ENCODE measurements around the gene RCC1.
A peak's percentile ranks its signal among the peaks of the same experiment; 100 is the strongest.
"Not testable (repeated sequence)": the region's sequence is repeated elsewhere in the genome, so short reads cannot be mapped to it uniquely, and the experiment has no call there.

Gene RCC1

GRCh38 chr1:28505406-28506187, at the start of gene RCC1:
TSS of gene RCC1 (plus strand) at chr1:28506043. CDS start at chr1:28529867, 23,824 bp downstream.
- DNase-seq: peak; percentile 96

- peak; percentile 97 to 98 for DNase-seq
These were observed 49.8 kb upstream of the RCC1 start for GRCh38 chr1:28456078-28456477.

- no peak for DNase-seq
These were observed 48.2 kb upstream of the RCC1 start for GRCh38 chr1:28457678-28458077.

GRCh38 chr1:28458237-28459228, 47.3 kb upstream of the RCC1 start:
- DNase-seq: no peak

- no peak for DNase-seq
These were observed 39.5 kb upstream of the RCC1 start for GRCh38 chr1:28466226-28466778.

GRCh38 chr1:28470146-28470545, 35.7 kb upstream of the RCC1 start:
- DNase-seq: no peak

GRCh38 chr1:28479497-28479896, 26.3 kb upstream of the RCC1 start:
- not testable (repeated sequence) for DNase-seq

- DNase-seq: no peak
These were observed 25.5 kb upstream of the RCC1 start for GRCh38 chr1:28480308-28480707.

- no peak for DNase-seq
These were observed 23.7 kb upstream of the RCC1 start for GRCh38 chr1:28482138-28482537.

GRCh38 chr1:28482702-28483101, 23.1 kb upstream of the RCC1 start:
- DNase-seq: no peak

- DNase-seq: no peak
These were observed 11.1 kb upstream of the RCC1 start for GRCh38 chr1:28494737-28495136.

- DNase-seq: no peak
These were observed 6.3 kb upstream of the RCC1 start for GRCh38 chr1:28499553-28499952.

- DNase-seq: no peak
These were observed 3.9 kb upstream of the RCC1 start for GRCh38 chr1:28501925-28502324.

GRCh38 chr1:28503117-28503516, 2.7 kb upstream of the RCC1 start:
- no peak for DNase-seq

GRCh38 chr1:28506907-28507246, 1.0 kb downstream of the RCC1 start:
- DNase-seq: no peak

- no peak for DNase-seq
These were observed 1.4 kb downstream of the RCC1 start for GRCh38 chr1:28507247-28507645.

GRCh38 chr1:28507646-28508434, 2.0 kb downstream of the RCC1 start:
- peak in 1 of 2 experiments; percentile 19 for DNase-seq

GRCh38 chr1:28508435-28508754, 2.6 kb downstream of the RCC1 start:
- no peak for DNase-seq

- DNase-seq: peak; percentile 47 to 48
These were observed 3.9 kb downstream of the RCC1 start for GRCh38 chr1:28509705-28510272.

GRCh38 chr1:28510273-28510969, 4.6 kb downstream of the RCC1 start:
- DNase-seq: peak; percentile 75 to 76

- DNase-seq: peak; percentile 75 to 76
These were observed 5.2 kb downstream of the RCC1 start for GRCh38 chr1:28510970-28511440.
